GM12875 (cell line): ENCODE measurements around the gene BNIP1.

Experiments
- H3K4me3 ChIP-seq: one replicate; pipeline ENCODE4 v1.5.1; 2011; ENCODE audit warnings: low read depth, low read length, control low read depth
- TF ChIP-seq, protein P1 (sequence below): IDR thresholded peaks from 2 replicates; pipeline ENCODE4 v1.5.1; 2011; ENCODE audit warnings: low read depth, mild to moderate bottlenecking, control low read depth, inconsistent platforms, low read length, moderate library complexity, borderline replicate concordance; ENCODE audit not compliant: insufficient read depth

BNIP1 gene

DNA sequence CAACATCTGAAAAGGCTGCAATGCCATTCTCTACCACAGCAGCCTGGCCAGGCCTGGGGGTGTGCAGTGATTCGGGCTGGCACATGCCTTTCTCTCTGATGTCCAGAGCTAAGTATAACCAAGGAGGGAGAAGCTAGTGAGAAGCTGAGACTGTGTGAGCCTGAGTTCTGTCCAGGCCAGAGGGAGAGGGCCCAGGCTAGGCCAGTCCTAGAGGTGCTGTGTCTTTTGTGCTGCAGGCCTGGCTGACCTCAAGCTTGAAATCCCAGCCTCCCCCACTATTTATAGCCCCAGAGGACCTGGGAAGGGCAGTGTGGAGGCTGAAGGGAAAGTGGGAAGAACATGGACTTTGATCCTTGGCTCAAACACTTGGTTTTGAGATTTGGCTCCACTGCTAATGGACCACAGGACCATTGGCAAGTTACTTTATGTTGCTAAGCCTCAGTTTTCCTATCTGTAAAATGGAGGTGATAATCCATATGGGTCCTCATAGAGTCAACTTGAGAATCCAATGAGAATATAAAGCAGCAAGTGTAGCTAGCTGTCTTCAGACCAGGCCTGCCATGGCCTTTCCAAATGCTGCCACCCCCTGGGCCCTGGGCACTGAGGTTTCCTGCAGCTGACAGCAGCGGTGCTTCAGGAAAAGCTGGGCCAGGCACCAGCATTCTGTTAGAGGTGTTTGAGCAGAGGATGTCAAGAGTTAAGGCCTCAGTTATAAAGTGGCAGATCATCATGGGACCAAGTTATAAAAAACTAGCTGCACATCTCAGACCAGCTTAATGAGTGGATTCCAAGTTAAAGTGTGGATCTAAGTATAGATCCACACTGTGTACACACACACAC is 21.1 kb downstream of the BNIP1 start:
- no peak overlapping the region for H3K4me3 ChIP-seq
- TF ChIP-seq, protein P1, sequence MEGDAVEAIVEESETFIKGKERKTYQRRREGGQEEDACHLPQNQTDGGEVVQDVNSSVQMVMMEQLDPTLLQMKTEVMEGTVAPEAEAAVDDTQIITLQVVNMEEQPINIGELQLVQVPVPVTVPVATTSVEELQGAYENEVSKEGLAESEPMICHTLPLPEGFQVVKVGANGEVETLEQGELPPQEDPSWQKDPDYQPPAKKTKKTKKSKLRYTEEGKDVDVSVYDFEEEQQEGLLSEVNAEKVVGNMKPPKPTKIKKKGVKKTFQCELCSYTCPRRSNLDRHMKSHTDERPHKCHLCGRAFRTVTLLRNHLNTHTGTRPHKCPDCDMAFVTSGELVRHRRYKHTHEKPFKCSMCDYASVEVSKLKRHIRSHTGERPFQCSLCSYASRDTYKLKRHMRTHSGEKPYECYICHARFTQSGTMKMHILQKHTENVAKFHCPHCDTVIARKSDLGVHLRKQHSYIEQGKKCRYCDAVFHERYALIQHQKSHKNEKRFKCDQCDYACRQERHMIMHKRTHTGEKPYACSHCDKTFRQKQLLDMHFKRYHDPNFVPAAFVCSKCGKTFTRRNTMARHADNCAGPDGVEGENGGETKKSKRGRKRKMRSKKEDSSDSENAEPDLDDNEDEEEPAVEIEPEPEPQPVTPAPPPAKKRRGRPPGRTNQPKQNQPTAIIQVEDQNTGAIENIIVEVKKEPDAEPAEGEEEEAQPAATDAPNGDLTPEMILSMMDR: no peak

DNA sequence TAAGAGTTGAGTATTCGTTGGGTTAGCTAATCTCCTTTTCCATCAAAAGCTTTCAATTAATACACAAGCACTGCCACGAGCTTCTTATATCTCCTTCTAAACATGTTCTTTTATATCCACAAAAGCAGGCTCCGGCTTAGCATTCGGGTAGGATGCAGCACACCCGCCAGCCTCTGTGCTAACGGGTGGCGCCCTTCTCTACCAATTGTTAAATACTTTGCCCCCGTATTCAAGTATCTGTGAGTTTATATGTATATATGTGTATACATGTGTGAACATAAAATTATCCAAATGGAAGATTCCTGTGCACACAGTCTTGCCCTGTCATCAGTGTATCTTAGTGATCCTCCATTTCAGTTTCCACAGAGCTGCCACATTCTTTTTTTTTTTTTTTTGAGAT is 27.8 kb downstream of the BNIP1 start:
- TF ChIP-seq, protein P1: no peak
- H3K4me3 ChIP-seq: no peak overlapping the region

DNA sequence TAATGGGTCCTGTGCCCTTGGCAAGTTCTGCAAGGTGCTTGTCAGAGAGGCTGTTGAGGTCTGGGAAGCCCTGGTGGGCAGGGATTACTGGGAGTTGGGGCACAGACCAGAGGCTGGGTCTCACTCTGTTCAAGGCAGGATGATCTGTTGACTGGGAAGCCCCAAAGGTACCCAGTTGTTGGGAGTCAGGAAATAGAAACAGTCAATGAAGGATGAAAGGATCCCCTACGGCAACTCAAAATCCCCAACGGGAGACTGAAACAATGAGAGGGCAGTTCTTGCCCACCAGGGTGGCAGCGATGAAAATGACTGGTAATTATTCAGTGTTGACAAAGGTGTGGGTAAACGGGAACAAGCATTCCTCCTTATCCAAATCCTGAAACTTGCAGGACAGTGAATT is 31.2 kb downstream of the BNIP1 start:
- no peak overlapping the region for H3K4me3 ChIP-seq
- TF ChIP-seq, protein P1: no peak

DNA sequence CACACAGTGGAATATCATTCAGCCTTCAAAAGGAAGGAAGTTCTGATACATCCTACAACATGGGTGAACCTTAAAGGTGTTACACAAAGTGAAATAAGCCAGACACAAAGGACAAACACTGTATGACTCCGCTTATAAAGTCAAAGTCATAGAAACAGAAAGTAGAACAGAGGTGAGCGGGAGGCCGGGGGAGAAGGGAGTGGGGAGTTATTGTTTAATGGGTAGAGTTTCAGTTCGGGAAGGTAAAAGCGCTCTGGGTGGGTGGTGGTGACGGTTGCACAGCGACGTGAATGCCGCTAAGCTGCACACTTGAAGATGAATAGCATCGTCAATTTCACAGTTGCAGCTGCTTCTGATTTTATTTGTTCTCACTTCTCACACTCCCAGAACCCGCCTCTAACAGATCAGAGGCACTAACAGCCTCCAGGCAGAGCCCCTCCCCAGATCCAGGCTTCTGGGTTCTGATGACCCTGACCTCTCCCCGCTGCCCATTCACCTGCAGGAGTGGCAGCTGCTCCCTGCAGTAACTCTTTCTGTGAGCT is 34.1 kb downstream of the BNIP1 start:
- TF ChIP-seq, protein P1: no peak
- no peak overlapping the region for H3K4me3 ChIP-seq

DNA sequence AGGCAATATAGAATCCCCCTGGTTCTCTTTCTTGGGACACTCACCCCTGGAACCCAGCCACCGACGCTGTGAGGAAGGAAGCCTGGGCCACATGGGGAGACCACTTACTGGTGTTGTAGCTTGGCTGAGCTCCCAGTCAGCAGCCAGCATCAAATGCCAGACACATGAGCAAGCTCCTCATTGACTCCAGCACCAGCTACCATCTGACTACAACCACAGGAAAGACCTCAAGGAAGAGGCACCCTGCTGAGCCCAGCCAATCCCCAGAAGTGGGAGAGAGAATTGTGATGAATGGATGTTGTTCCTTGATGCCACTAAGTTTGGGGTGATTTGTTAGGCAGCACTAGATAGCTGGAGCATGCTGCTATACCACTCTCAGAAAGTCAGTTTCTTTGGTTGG is 36.0 kb downstream of the BNIP1 start:
- H3K4me3 ChIP-seq: no peak overlapping the region
- TF ChIP-seq, protein P1: no peak

DNA sequence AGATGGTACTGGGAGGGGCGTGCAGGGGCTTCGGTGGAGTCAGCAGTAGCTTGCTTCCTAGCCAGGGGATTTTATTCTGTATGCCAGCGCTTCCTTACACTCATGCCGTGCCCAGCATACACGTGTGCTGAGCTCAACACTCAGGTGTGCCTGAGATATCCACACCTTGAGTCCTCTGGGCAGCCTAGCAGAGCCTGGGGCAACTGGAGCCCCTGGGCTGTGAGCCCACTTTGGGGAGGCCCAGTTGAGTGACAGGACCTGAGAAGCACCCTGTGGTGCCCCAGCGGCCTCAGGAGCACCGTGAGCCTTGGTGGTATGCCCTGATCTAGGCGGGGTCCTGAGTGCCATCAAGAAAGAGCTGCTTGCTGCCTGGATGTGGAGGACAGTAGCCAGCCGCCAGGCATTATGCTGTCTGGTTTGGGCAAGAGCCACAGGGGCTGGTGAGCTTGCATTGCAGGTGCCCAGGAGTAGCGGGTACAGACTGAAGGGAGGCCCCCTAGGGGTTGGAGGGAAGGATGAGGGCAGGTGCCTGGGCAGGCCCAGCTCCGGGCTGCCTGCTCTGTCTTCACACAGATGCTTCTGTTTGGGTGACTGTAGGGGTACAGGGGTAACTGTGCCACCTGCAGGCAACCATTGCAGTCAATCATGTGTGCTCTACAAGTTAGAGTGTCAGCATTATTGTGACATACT is 42.9 kb downstream of the BNIP1 start:
- no peak overlapping the region for H3K4me3 ChIP-seq
- TF ChIP-seq, protein P1: peak; percentile 28; the same call in 1 of the 2 replicates
